Osteoblast (primary cell): ENCODE results near the gene MMP20. TPM values are rescaled to one million over a fixed set of nuclear protein-coding genes. Genes with fewer than 3 reads are reported as not detected.
A peak's percentile ranks its signal among the peaks of the same experiment; 100 is the strongest.

ENCODE experiments used
- DNase-seq: peaks from one replicate; pipeline ENCODE4 v3.0.0; 2011; ENCODE audit warnings: low spot score, mixed read lengths; ENCODE audit not compliant: insufficient read length; ENCODE audit errors: missing footprints
- H2AFZ ChIP-seq: 2 replicates; pipeline ENCODE4 v1.6.0; 2011; ENCODE audit warnings: mild to moderate bottlenecking, low read length
- H3K27ac ChIP-seq: 2 replicates; pipeline ENCODE4 v1.5.1; 2011; ENCODE audit warnings: mild to moderate bottlenecking, low read depth, low read length, moderate library complexity
- H3K27me3 ChIP-seq: 2 replicates; pipeline ENCODE4 v1.6.0; 2012; ENCODE audit warnings: mild to moderate bottlenecking, control low read depth, inconsistent platforms, low read length, moderate library complexity; ENCODE audit not compliant: insufficient read depth
- H3K36me3 ChIP-seq: 2 replicates; pipeline ENCODE4 v1.5.1; 2011; ENCODE audit warnings: mild to moderate bottlenecking, low read length, control low read depth, moderate library complexity; ENCODE audit not compliant: insufficient read depth
- H3K4me1 ChIP-seq: 2 replicates; pipeline ENCODE4 v1.5.1; 2011; ENCODE audit warnings: mild to moderate bottlenecking, low read length, control low read depth, moderate library complexity; ENCODE audit not compliant: insufficient read depth
- H3K4me2 ChIP-seq: 2 replicates; pipeline ENCODE4 v1.6.0; 2011; ENCODE audit warnings: mild to moderate bottlenecking, low read length; ENCODE audit not compliant: insufficient read depth
- H3K4me3 ChIP-seq: fragments of 200-600 bp; sonication (generic); 3 replicates; pipeline ENCODE4 v1.5.1; 2012; ENCODE audit warnings: mild to moderate bottlenecking, low read length, inconsistent platforms; ENCODE audit not compliant: insufficient read depth
- H3K79me2 ChIP-seq: 2 replicates; pipeline ENCODE4 v1.6.0; 2012; ENCODE audit warnings: mild to moderate bottlenecking, low read length, control low read depth, inconsistent platforms; ENCODE audit not compliant: insufficient read depth
- H3K9me3 ChIP-seq: 2 replicates; pipeline ENCODE4 v1.5.1; 2011; ENCODE audit warnings: low read depth, low read length, control low read depth
- H4K20me1 ChIP-seq: 2 replicates; pipeline ENCODE4 v1.6.0; 2012; ENCODE audit warnings: mild to moderate bottlenecking, low read length, control low read depth; ENCODE audit not compliant: insufficient read depth
- total RNA-seq: library from RNA; depleted of rRNA; stranded (reverse); fragments of >200 nt; gene quantifications from 2 replicates; pipeline ENCODE4 v1.2.3, GENCODE V29; 2012
- TF ChIP-seq, protein P1 (sequence below): IDR thresholded peaks from 2 replicates; pipeline ENCODE4 v1.5.1; 2011; ENCODE audit warnings: mild to moderate bottlenecking, low read depth, low read length, moderate library complexity; ENCODE audit errors: extremely low read depth

The MMP20 gene
- total RNA-seq, 1 donor: not detected

DNA sequence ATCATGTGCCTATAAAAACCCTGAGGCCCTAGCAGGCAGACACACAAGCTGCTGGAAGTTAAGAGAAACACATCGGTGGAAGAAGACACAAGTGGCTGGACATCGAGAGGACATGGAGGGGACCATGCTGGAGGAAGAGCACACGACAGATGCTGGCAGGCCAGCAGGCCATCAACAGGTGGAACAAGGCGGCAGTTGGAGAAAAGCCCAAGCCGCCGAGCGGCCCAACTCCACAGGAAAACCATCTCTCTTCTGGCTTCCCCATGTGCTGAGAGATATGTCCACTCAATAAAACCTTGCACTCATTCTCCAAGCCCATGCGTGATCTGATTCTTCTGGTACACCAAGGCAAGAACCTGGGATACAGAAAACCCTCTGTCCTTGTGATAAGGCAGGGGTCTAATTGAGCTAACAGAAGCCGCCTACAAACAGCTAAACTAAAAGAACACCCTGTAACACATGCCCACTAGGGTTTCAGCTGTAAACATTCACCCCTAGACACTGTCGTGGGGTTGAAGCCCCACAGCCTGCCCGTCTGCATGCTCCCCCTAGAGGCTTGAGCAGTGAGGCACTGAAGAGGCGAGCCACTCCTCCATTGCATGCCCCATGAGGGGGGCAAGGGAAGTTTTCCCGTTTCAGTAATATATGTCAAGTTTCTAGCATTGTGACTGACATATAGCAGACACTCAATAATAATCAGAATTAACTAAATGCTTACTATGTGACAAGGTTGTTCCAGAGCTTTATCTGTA lies 39.0 kb upstream of the MMP20 start:
- no peaks in the 10 kb centered on the region for H3K79me2 ChIP-seq
- H3K4me3 ChIP-seq: no peak overlapping the region
- no peak overlapping the region for H3K27ac ChIP-seq
- H3K27me3 ChIP-seq: peaks cover 12% of the 10 kb centered on the region
- no peak overlapping the region for H3K4me2 ChIP-seq
- H3K36me3 ChIP-seq: no peaks in the 10 kb centered on the region
- TF ChIP-seq, protein P1, sequence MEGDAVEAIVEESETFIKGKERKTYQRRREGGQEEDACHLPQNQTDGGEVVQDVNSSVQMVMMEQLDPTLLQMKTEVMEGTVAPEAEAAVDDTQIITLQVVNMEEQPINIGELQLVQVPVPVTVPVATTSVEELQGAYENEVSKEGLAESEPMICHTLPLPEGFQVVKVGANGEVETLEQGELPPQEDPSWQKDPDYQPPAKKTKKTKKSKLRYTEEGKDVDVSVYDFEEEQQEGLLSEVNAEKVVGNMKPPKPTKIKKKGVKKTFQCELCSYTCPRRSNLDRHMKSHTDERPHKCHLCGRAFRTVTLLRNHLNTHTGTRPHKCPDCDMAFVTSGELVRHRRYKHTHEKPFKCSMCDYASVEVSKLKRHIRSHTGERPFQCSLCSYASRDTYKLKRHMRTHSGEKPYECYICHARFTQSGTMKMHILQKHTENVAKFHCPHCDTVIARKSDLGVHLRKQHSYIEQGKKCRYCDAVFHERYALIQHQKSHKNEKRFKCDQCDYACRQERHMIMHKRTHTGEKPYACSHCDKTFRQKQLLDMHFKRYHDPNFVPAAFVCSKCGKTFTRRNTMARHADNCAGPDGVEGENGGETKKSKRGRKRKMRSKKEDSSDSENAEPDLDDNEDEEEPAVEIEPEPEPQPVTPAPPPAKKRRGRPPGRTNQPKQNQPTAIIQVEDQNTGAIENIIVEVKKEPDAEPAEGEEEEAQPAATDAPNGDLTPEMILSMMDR: peak; percentile 64
- DNase-seq: no peak
- no peaks in the 10 kb centered on the region for H3K4me1 ChIP-seq
- no peaks in the 10 kb centered on the region for H4K20me1 ChIP-seq
- no peak overlapping the region for H2AFZ ChIP-seq
- no peaks in the 10 kb centered on the region for H3K9me3 ChIP-seq

DNA sequence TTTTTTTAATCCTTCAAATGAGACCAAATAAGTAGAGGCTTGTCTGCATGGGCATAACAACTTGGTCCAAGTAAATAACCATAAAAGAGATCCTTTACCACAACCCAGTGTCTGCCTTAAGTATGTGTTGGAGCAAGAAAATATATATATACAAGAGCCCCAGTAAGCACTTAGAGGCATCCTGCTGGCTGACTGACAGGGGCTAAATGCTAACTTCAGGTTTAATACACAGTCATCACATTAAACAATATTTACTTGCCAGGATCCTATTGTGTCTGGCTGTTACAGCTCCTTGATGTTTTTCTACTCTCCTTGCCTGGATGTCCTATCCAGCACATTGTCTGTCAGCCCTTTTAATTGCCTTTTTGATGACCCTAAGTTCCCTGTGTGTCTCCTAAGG lies 37.5 kb upstream of the MMP20 start:
- H3K4me1 ChIP-seq: no peaks in the 10 kb centered on the region
- H3K79me2 ChIP-seq: no peaks in the 10 kb centered on the region
- no peak overlapping the region for H3K4me2 ChIP-seq
- TF ChIP-seq, protein P1: no peak
- no peaks in the 10 kb centered on the region for H3K9me3 ChIP-seq
- no peak overlapping the region for H3K4me3 ChIP-seq
- no peaks in the 10 kb centered on the region for H3K36me3 ChIP-seq
- no peak overlapping the region for H2AFZ ChIP-seq
- DNase-seq: no peak
- peaks cover 13% of the 10 kb centered on the region for H3K27me3 ChIP-seq
- H4K20me1 ChIP-seq: no peaks in the 10 kb centered on the region
- no peak overlapping the region for H3K27ac ChIP-seq

DNA sequence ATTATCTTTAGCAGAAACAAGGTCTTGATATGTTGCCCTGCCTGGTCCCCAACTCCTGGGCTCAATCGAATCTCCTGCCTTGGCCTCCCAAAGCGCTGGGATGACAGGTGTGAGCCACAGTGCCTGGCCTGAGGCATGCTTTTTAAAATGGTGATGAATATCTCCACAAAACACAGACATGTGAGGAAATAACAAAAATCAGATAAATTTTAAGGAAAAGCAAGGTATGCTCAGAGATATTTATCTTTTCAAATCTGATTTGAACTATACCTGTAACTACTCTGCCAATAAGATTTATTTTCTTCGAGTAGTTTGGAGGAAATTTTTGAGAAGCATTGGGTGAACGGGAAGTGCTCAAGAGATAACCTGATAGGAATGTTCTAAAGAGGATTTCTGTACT lies 35.9 kb upstream of the MMP20 start:
- no peak for DNase-seq
- TF ChIP-seq, protein P1: no peak
- H3K4me2 ChIP-seq: no peak overlapping the region
- H4K20me1 ChIP-seq: no peaks in the 10 kb centered on the region
- no peaks in the 10 kb centered on the region for H3K4me1 ChIP-seq
- H3K79me2 ChIP-seq: no peaks in the 10 kb centered on the region
- no peaks in the 10 kb centered on the region for H3K36me3 ChIP-seq
- no peak overlapping the region for H3K4me3 ChIP-seq
- peaks cover 16% of the 10 kb centered on the region for H3K27me3 ChIP-seq
- no peaks in the 10 kb centered on the region for H3K9me3 ChIP-seq
- H2AFZ ChIP-seq: no peak overlapping the region
- H3K27ac ChIP-seq: no peak overlapping the region

DNA sequence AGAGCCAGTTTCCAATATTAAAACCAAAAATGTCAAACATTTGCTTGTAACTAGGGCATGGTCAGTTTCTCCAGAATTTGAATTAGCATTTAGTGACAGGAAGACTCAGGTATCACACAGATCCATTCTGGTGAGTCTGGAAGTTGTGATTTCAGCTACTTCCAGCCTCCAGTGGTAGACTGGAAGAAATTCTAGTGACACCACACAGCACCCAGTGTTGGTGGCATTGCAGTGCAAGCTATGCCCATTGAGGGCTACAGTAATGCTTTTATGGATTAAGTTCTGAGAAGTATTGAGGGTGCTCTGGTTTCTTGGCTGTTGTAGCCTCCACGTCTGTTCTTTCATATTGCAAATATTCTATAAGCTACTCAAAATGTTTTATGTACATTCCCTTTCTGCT lies 31.4 kb upstream of the MMP20 start:
- Histone ChIP-seq H3K9me3 (no peaks in the 10 kb centered on the region), H3K27ac (no peak overlapping the region), H3K4me3 (no peak overlapping the region), H3K4me2 (no peak overlapping the region), H3K4me1 (no peaks in the 10 kb centered on the region), H3K27me3 (peaks cover 18% of the 10 kb centered on the region), H2AFZ (no peak overlapping the region), H3K36me3 (no peaks in the 10 kb centered on the region), H3K79me2 (no peaks in the 10 kb centered on the region), H4K20me1 (no peaks in the 10 kb centered on the region)
- TF ChIP-seq, protein P1: no peak
- DNase-seq: no peak
